AG09319 (cell line): ENCODE measurements around the gene TLK2.

ENCODE experiments used
- DNase-seq: peaks from one replicate; pipeline ENCODE4 v3.0.0-alpha.2; 2010; ENCODE audit warnings: low read depth; ENCODE audit errors: extremely low read depth
- TF ChIP-seq, protein P1 (sequence below): IDR thresholded peaks from 2 replicates; pipeline ENCODE4 v1.5.1; 2011; ENCODE audit warnings: low read depth, mild to moderate bottlenecking, inconsistent platforms, low read length, moderate library complexity

Gene TLK2

DNA sequence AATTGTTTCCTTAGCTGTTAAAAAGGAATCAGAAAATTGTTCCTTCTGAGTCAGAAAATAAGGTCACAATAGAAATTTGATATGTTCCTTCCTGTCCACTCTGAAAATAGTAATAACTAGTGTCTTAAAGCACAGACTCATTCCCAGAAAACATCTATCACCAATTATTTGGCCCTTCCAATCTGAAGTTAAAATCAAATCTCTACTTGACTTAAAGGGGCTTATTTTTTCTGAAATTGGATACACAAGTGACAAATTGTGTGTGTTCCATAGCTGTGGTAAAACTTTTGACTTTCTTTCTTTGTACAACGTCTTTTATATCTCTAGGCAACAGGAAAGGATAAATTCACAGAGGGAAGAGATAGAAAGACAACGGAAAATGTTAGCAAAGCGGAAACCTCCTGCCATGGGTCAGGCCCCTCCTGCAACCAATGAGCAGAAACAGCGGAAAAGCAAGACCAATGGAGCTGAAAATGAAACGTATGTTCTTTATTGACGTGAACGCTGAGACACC lies 94.3 kb downstream of the TLK2 start:
- TF ChIP-seq, protein P1, sequence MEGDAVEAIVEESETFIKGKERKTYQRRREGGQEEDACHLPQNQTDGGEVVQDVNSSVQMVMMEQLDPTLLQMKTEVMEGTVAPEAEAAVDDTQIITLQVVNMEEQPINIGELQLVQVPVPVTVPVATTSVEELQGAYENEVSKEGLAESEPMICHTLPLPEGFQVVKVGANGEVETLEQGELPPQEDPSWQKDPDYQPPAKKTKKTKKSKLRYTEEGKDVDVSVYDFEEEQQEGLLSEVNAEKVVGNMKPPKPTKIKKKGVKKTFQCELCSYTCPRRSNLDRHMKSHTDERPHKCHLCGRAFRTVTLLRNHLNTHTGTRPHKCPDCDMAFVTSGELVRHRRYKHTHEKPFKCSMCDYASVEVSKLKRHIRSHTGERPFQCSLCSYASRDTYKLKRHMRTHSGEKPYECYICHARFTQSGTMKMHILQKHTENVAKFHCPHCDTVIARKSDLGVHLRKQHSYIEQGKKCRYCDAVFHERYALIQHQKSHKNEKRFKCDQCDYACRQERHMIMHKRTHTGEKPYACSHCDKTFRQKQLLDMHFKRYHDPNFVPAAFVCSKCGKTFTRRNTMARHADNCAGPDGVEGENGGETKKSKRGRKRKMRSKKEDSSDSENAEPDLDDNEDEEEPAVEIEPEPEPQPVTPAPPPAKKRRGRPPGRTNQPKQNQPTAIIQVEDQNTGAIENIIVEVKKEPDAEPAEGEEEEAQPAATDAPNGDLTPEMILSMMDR: no peak
- DNase-seq: no peak

DNA sequence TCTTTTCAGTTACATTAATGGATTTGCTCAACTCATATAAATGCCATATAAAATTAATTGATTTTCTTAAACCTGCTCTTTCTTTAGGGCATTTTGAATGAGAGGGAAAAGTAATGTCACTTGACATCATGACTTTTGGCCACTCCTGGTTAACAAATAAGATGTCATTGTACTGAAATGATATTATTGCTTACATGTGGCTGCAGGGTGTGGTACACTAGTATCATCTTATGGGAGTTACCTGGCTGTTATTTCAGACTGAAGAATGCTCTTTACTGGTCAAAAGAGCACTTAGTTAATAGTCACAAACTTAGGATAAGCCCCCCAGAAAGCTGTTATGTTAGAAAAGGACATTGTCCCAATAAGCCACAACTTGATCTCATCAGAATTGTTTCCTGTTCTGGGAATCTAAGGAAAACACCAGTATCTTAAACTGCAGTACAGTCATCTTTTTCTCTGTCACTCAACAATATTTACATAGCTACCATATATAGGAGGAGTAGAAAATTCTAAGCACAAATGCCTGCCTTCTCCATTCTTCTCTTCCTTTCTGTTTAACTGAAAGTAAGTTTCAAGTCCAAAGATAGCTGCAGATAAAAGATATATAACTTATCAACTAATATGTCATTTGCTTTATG lies 95.0 kb downstream of the TLK2 start:
- DNase-seq: no peak
- TF ChIP-seq, protein P1: no peak

DNA sequence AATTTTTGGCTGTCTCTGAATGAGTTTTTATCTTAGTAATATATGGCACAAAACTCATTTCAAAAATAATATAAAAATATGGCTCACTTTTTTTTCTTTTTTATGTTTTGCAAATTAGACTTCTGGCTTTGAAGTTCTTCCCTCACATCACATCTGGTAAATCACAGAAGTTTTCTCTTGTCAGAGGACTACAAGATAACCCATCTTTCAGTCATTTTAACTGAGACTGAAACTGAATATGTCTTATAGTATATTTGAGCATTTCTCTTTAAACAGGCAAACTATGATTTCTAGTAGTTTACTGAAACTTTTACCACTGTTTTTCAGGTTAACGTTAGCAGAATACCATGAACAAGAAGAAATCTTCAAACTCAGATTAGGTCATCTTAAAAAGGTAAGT lies 97.8 kb downstream of the TLK2 start:
- TF ChIP-seq, protein P1: no peak
- DNase-seq: no peak

DNA sequence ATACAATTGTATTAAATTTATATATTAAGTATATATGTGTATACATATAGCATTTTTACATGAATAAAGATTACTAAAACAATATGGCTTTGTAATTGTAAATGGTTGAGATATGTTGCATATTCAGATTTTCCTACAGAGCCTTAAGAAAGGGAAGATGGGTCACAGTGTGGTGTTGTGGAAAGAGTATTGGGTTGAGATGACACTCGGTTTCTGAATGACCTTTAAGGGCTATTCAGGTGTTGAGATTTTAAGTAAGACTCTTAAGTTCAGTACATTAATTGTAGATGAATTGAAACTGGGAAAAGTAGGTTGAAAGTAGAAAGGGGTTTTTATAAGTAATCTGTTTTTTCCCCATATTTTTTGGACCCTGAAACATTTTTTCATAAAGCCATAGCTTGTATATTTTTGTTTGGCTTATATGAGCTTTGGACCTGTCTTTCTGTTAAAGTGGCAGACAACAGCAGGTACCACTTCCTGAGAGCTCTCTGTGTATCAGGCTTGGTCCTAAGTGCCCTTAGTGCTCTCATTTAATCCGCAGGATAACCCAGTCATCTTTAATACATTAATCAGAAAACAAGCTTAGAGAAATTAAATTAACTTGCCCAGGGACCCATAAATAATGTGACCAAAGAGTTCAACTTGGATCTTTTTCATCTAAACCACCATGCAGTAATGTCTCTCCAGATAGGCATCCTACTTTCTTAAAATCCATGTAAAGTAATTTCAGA lies 100.3 kb downstream of the TLK2 start:
- no peak for DNase-seq
- TF ChIP-seq, protein P1: no peak

DNA sequence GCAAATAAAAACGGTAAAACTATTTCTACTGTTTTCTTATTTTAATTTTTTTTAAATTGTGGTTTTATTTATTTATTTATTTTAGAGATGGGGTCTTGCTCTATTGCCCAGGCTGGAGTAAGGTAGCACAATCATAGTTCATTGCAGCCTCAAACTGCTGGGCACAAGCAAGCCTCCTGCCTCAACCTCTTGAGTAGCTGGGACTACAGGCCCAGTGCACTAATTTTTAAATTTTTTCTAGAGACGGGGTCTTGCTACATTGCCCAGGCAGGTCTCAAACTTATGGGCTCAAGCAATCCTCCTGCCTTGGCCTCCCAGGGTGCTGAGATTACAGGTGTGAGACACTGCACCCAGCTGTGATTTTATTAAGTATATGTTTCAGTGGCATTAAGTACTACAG lies 102.3 kb downstream of the TLK2 start:
- TF ChIP-seq, protein P1: no peak
- DNase-seq: no peak

DNA sequence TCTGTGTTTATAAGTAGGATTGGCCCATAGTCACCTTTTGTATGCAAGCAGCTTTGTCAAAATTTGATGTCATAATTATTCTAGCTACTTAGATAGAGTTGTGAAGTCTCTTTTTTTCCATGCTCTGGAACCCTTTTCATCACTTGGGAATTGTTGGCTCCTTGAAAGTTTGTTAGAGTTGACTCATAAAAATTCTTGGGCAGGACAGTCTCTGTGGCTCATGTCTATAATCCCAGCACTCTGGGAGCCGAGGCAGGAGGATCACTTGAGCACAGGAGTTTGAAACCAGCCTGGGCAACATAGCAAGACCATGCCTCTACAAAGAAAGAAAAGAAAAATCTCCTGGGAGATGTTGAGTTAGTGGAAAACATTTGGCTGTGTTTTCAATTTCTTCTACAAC lies 103.1 kb downstream of the TLK2 start:
- TF ChIP-seq, protein P1: no peak
- no peak for DNase-seq

DNA sequence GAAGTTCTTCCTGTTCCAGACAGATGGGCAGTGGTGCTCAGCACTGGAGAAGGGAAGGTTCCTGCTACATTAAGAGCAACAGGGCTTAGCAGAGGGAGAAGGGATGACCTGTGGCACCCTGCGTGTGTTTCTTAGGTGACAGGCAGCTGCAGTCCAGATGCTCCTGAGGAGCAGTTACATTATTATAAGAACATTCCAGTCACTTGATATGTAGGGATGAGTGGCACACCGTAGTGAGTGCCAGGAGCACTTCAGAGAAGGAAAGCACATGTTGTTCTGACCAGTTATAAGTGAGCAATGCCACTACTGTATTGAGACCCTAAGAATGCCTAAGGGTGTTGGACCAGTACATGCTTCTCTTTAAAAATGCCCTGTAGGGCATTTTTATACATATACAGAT lies 108.9 kb downstream of the TLK2 start:
- no peak for DNase-seq

More for the DNA sequence above, 108.9 kb downstream of the TLK2 start:
- TF ChIP-seq, protein P1: no peak
